HG02884 (cell line): Measurements from ENCODE around the gene IL1RAP.
A peak's percentile ranks its signal among the peaks of the same experiment; 100 is the strongest.

Experiments
- ATAC-seq: cut with Tn5 transposase; IDR thresholded peaks from one replicate; pipeline ENCODE4 v1.9.1; 2021; ENCODE audit warnings: mild to moderate bottlenecking, moderate library complexity; ENCODE audit not compliant: unreplicated experiment

IL1RAP gene

DNA sequence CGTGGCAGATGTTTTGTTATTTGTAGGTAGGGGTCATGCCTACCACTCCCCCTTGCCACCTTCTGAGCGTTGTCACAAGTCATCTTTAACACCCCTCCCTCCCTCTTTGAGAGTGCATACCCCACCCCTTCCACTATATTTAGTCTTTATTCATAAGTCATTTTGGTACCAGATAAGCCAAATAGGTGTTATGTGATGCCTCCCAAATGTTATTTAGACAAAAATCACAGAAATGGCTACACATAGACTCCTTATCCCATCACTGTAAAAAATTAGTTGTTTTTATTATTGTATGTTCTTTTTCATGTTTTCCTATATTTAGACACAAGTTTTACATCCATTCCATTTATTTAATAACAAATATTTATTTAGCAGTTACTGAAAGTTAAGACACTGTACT is 93.1 kb downstream of the IL1RAP start:
- no peak for ATAC-seq

DNA sequence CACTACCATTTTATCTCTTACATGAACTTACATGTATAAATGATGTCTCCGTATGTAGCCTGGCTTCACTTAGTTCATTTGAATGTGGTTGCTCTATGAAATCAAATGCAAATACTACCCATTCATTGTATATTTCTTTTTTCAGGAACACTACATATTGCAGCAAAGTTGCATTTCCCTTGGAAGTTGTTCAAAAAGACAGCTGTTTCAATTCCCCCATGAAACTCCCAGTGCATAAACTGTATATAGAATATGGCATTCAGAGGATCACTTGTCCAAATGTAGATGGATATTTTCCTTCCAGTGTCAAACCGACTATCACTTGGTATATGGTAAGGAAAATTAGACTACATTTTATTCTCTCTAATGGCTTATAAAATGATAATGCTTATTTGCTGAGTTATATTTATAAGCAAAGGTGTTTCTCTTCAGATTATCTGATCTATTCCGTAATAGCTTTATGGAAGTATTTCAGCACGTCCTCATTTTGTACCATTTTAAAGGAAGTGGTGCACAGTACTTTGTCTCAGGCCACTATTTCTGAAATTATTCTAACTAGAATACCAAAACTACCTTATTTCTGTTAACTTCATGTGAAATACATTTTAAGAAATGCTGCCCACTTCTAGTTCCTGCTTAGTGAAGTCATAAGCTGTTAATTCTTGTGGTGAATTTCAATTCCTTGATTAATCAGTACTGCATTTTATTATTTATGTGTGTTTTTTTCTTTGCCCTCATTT is 95.1 kb downstream of the IL1RAP start:
- no peak for ATAC-seq

GRCh38 chr3:190614226-190615059 is 100.6 kb downstream of the IL1RAP start:
- ATAC-seq = no peak

GRCh38 chr3:190615060-190615384 is 101.1 kb downstream of the IL1RAP start:
- no peak for ATAC-seq

DNA sequence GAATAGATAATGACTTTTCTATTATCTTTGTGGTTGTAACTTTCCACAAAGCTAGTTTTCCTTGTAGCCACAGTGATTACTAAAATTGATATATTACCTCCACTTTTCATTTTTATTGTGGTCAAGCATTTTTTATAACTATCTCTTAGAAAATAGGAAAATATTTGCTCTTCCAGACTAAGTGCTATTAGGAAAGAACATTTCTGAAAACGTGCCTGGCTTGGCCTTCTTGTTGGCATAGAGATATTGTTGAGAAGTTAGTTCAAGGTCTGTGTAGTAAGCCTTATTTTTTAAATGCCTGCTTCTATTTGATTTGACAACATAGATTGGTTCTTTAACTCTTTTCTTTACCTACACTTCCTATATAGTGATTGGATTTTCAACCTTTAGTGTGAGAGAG is 101.7 kb downstream of the IL1RAP start:
- no peak for ATAC-seq

DNA sequence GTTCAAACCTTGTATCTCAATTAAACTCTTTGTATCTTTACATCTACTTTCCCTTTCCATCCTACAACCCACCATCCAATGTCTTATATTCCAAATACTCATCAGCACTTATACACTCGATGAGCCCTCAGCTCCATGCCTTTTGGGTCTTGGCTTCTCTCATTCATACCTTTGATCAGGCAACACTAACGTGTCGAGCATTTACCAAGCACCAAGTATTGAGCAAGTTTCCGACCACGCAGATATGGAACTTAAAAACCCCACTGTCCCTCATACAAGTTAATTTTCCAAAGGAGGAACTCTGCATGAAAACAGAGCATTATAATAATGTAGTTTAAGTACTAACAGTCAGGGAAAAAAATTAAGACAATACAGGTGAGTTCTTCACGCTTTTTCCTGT is 102.8 kb downstream of the IL1RAP start:
- ATAC-seq = no peak

DNA sequence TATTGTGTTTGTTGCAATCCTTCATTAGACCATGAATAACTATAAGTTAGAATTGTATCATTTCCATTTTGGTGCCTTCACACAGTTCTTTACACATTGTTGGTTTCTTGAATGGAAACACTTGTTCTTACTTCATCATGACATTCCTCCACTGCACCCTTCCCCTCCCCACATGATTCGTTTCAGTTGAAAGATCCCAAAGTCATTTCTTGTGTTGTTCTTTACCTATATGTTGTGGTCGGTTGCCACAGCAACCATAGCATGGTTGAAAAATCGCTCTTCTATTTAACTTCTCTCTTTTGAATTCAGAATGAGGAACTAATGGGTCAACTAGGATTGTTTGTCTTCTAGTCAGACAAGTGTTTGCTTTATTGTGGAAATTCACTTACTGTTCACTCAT is 103.3 kb downstream of the IL1RAP start:
- ATAC-seq = peak; percentile 89

DNA sequence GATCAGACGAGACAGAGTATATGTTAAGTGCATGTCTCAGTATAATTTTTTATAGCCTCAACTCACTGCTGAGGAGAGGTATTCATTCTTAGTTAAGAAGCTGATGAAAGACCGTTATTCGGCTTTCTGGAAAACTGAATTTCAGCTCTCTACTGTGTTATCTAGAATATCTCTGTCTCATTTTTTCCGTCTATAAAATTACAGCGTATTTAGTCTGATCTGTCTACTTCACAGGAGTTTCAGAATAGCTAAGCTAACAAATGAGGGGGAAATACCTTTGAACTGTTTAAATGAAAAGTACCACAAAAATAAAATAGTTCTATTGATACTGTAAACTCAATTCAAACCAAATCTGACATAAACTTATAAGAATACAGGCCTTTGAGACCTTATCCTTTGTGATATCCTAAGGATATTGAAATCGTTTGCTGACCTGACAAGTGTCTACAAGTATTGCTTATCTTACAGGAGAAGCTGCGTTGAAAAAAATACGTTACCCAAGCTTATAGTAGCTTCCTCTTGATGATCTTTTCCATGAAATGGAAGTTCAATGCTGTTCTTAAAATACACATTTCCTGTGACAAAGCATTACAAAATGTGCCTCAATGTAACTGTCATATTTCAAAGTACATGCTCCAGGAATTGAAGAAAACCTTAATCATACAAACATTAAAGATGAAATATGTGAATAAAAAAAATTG is 104.6 kb downstream of the IL1RAP start:
- ATAC-seq = peak; percentile 52

GRCh38 chr3:190619353-190619752 is 105.5 kb downstream of the IL1RAP start:
- ATAC-seq = no peak

GRCh38 chr3:190619761-190620160 is 105.9 kb downstream of the IL1RAP start:
- no peak for ATAC-seq

DNA sequence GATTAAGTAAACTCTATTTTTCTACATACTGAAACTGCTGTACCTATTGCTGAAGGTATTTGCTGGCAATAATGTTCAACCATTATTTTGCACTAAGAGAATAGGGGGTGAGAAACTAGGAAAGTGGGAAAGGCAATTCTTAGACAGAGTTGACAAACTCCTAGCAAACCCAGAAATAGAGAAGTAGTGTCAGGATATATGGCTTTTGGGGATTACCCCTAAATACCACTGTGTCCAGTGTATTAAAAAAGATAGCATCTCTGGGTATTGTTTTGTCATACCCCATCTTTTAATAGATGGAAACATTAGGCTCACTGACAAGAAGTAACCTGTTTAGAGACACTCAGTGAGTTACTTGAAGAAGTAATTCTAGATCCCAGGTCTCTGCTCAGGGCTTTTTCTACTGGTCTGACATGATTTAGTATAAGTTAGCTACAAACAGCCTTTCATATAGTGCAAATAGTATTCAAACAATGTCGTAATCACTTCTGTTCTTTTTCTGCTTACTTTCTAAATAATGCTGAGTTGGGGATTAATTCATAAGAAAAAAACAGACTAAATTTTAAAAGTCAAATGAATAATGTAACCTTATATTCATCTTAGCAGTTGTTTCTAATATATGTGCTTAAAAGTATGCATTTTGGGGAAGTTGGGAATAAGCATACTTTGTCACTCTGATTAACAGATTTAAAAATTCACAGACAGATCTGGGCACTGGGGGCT is 107.2 kb downstream of the IL1RAP start:
- ATAC-seq = no peak

DNA sequence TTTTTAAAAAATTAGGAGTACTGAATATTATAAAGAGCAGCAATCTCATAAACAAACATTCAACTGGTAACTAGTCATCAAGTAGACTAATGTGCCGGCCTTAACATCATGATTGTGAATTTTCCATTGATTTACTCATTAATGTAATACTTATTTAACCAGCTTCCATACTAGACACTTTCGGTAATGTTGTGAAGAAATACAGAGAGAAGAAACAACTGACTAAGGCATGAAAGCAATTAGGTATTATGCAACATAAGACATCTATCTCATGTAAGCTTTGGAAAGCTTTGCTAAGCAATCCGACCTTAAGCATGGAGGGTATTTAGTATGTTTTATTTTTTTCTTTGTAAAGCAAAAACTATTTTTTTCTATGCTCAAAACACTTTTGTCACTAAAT is 108.0 kb downstream of the IL1RAP start:
- no peak for ATAC-seq

DNA sequence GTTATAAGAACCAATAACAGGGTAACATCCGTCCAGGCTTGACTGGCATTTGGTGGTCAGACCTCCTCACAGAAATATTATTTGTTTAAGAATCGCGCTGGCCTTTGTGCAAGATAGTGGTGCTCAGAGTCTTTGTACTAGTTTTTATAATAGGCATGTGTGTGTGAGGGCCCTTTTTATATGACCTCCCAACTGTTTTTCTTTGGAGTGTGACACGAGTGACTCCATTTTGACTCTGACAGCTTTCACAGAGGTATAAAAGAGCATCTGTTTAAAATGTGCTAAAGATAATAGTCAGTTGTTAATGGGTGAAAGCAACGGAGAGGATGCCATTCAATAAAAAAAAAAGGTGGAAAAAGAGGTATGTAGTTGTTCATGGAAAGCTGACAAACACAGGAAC is 110.4 kb downstream of the IL1RAP start:
- ATAC-seq = no peak

DNA sequence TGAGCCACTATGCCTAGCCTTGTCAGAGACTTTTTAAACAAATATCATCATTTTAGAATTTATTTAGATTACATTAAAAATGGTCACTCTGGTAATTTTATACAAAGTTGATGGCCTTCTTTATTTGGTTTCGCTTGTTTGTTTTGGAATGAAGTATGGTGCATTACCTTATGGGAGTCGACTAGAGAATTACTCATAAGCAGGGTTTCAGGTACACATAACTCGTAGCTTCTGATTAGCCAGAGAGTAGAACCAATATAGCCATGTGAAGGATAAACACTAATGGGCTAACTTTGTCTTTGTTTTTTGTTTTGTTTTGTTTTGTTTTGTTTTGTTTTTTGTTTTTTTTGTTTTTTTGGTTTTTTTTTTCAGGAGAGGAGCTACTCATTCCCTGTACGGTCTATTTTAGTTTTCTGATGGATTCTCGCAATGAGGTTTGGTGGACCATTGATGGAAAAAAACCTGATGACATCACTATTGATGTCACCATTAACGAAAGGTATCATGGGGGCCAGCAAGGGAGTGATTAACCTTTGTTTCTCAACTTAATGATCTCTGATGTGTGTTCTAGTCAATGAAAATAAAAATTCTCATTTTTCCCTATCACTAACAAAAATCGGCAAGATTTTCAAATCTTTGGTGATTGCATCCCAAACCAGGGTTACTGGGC is 113.2 kb downstream of the IL1RAP start:
- no peak for ATAC-seq

DNA sequence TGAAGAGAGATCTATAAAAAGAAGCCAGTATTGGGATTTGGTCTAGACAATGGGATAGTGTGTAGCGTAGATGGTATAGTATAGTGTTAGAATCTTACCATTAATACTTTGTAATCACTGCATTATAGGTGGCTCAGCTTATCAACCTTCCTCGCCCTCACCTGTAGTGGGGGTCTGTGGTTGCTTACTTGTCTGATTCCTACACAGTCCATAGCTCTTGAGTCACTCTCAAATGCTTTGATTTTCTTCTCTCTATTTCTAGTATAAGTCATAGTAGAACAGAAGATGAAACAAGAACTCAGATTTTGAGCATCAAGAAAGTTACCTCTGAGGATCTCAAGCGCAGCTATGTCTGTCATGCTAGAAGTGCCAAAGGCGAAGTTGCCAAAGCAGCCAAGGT is 115.2 kb downstream of the IL1RAP start:
- no peak for ATAC-seq

DNA sequence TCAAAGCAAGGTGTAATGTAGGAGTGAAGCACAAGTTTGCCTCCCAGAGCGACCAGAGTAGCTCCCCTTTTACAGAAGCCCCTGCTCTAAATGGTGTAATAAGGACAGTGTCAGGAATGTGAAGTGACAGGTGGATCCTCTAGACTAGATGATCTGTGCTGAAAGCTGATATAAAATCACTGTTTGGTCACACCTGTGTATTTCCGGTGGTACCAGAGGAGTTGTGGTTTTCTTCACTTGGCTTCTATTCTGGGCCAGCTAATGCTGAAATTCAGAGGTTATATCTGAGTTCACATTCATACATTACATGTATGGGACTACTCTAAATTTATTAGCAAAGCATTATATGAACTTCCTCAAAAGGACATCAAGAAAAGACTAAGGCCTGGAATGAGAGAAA is 117.4 kb downstream of the IL1RAP start:
- ATAC-seq = no peak

- ATAC-seq = no peak
Observed at GRCh38 chr3:190641564-190641963, 127.7 kb downstream of the IL1RAP start.

DNA sequence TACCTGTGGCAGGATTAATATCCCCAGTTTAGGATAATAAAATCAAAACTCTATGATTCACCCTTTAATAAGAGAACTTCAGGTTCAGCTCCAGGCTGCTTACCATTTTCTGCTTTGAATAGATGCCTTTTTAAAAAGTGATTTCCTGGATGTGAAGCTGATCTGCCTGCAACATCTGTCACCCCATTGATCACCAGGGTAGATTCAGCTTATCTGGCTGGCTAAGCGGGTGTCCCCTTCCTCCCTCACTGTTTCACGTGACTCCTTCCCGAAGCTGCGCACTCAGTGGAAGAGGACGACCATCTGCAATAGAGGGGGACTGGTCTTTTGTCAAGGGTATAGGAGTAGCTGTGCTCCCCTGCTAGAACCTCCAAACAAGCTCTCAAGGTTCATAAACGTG is 128.1 kb downstream of the IL1RAP start:
- no peak for ATAC-seq

GRCh38 chr3:190644035-190644434 is 130.2 kb downstream of the IL1RAP start:
- no peak for ATAC-seq

- no peak for ATAC-seq
Observed at GRCh38 chr3:190644766-190645165, 130.9 kb downstream of the IL1RAP start.
